ENCODE results near the gene CSF2RB. TPM values are rescaled to one million over a fixed set of nuclear protein-coding genes. Genes with fewer than 3 reads are reported as not detected.

CSF2RB gene
- total RNA-seq, 1 donor from 2014 or later = not detected

- H3K27ac Mint-ChIP-seq (ENCODE audit: unreplicated experiment) = no peak overlapping the region
- peaks cover 4% of the 10 kb centered on the region for H3K4me1 Mint-ChIP-seq (ENCODE audit: low read depth, unreplicated experiment)
- no peak for TF ChIP-seq CTCF (IDR thresholded peaks at IDR 0.05; ENCODE audit: partially characterized antibody, unreplicated experiment)
- no peak for DNase-seq
- peaks cover 5% of the 10 kb centered on the region for H3K36me3 Mint-ChIP-seq (ENCODE audit: unreplicated experiment)
- H3K4me3 Mint-ChIP-seq (ENCODE audit: unreplicated experiment) = no peak overlapping the region
- peaks cover 6% of the 10 kb centered on the region for H3K27me3 Mint-ChIP-seq (ENCODE audit: unreplicated experiment)
- peaks cover 6% of the 10 kb centered on the region for H3K9me3 Mint-ChIP-seq (ENCODE audit: unreplicated experiment)
Measured at GRCh38 chr22:36897611-36898010, 15.8 kb upstream of the CSF2RB start.

GRCh38 chr22:36898690-36899089 is 14.7 kb upstream of the CSF2RB start:
- H3K27ac Mint-ChIP-seq (ENCODE audit: unreplicated experiment) = no peak overlapping the region
- no peak for TF ChIP-seq CTCF (IDR thresholded peaks at IDR 0.05; ENCODE audit: partially characterized antibody, unreplicated experiment)
- H3K36me3 Mint-ChIP-seq (ENCODE audit: unreplicated experiment) = peaks cover 5% of the 10 kb centered on the region
- peaks cover 4% of the 10 kb centered on the region for H3K4me1 Mint-ChIP-seq (ENCODE audit: low read depth, unreplicated experiment)
- no peak for DNase-seq
- no peak overlapping the region for H3K4me3 Mint-ChIP-seq (ENCODE audit: unreplicated experiment)
- peaks cover 6% of the 10 kb centered on the region for H3K9me3 Mint-ChIP-seq (ENCODE audit: unreplicated experiment)
- H3K27me3 Mint-ChIP-seq (ENCODE audit: unreplicated experiment) = peaks cover 7% of the 10 kb centered on the region

- Mint-ChIP-seq H3K36me3 (ENCODE audit: unreplicated experiment) (peaks cover 5% of the 10 kb centered on the region), H3K4me3 (ENCODE audit: unreplicated experiment) (no peak overlapping the region), H3K27me3 (ENCODE audit: unreplicated experiment) (peaks cover 6% of the 10 kb centered on the region), H3K4me1 (ENCODE audit: low read depth, unreplicated experiment) (peaks cover 4% of the 10 kb centered on the region), H3K27ac (ENCODE audit: unreplicated experiment) (no peak overlapping the region), H3K9me3 (ENCODE audit: unreplicated experiment) (peaks cover 6% of the 10 kb centered on the region)
- no peak for TF ChIP-seq CTCF (IDR thresholded peaks at IDR 0.05; ENCODE audit: partially characterized antibody, unreplicated experiment)
- DNase-seq = no peak
Measured at GRCh38 chr22:36899498-36899897, 13.9 kb upstream of the CSF2RB start.

- H3K4me1 Mint-ChIP-seq (ENCODE audit: low read depth, unreplicated experiment) = peaks cover 4% of the 10 kb centered on the region
- no peak overlapping the region for H3K27ac Mint-ChIP-seq (ENCODE audit: unreplicated experiment)
- TF ChIP-seq CTCF (IDR thresholded peaks at IDR 0.05; ENCODE audit: partially characterized antibody, unreplicated experiment) = no peak
- no peak overlapping the region for H3K4me3 Mint-ChIP-seq (ENCODE audit: unreplicated experiment)
- H3K9me3 Mint-ChIP-seq (ENCODE audit: unreplicated experiment) = peaks cover 3% of the 10 kb centered on the region
- H3K36me3 Mint-ChIP-seq (ENCODE audit: unreplicated experiment) = peaks cover 5% of the 10 kb centered on the region
- peaks cover 6% of the 10 kb centered on the region for H3K27me3 Mint-ChIP-seq (ENCODE audit: unreplicated experiment)
- DNase-seq = no peak
Measured at GRCh38 chr22:36900225-36900624, 13.2 kb upstream of the CSF2RB start.

GRCh38 chr22:36900880-36901279 is 12.5 kb upstream of the CSF2RB start:
- no peak for DNase-seq
- H3K9me3 Mint-ChIP-seq (ENCODE audit: unreplicated experiment) = no peaks in the 10 kb centered on the region
- H3K27ac Mint-ChIP-seq (ENCODE audit: unreplicated experiment) = no peak overlapping the region
- peaks cover 5% of the 10 kb centered on the region for H3K36me3 Mint-ChIP-seq (ENCODE audit: unreplicated experiment)
- H3K4me1 Mint-ChIP-seq (ENCODE audit: low read depth, unreplicated experiment) = peaks cover 4% of the 10 kb centered on the region
- no peak for TF ChIP-seq CTCF (IDR thresholded peaks at IDR 0.05; ENCODE audit: partially characterized antibody, unreplicated experiment)
- no peak overlapping the region for H3K4me3 Mint-ChIP-seq (ENCODE audit: unreplicated experiment)
- peaks cover 6% of the 10 kb centered on the region for H3K27me3 Mint-ChIP-seq (ENCODE audit: unreplicated experiment)

Measured in glutamatergic neuron (in vitro differentiated cells).